ENCODE measurements around the gene SLC36A1. TPM values are rescaled to one million over a fixed set of nuclear protein-coding genes. Genes with fewer than 3 reads are reported as not detected.

The SLC36A1 gene
- total and polyA plus RNA-seq, 2 of the 8 experiments (the other 6 are each of a cell fraction or from before 2014, with no cell fraction given): 6.6 to 9.6 TPM

- Histone ChIP-seq H4K20me1 (replicated peaks in 1 of 2; ENCODE audit: control insufficient read depth in 1 of 2, insufficient read depth in 2 of 2, low read length in 2 of 2) (no peaks in the 10 kb centered on the region), H2BK20ac (ENCODE audit: low read length) (no peak overlapping the region), H3K36me3 (ENCODE audit: control insufficient read depth in 2 of 4, insufficient read depth in 4 of 4, low read length in 3 of 4) (no peaks in the 10 kb centered on the region), H3K56ac (replicated peaks; ENCODE audit: insufficient read length, low read depth, low read length) (no peak overlapping the region), H3K27ac (ENCODE audit: low read depth, low read length) (no peak overlapping the region), H3K23ac (ENCODE audit: insufficient read length) (no peak overlapping the region), H3K4ac (replicated peaks; ENCODE audit: insufficient read length, low read depth, low read length) (no peak overlapping the region), H3K4me2 (ENCODE audit: insufficient read depth in 1 of 2, low read depth in 2 of 2, low read length in 2 of 2) (no peak overlapping the region), H2AK5ac (ENCODE audit: low read depth, low read length) (no peak overlapping the region), H2BK120ac (replicated peaks; ENCODE audit: low read depth, low read length) (no peak overlapping the region), H3K14ac (ENCODE audit: insufficient read length) (no peak overlapping the region), H4K91ac (replicated peaks; ENCODE audit: insufficient read length, low read length) (no peak overlapping the region), H3K27me3 (replicated peaks in 1 of 4; ENCODE audit: control insufficient read depth in 3 of 4, extremely low read depth in 1 of 4, insufficient read depth in 3 of 4, low read length in 3 of 4) (no peaks in the 10 kb centered on the region), H3K79me2 (ENCODE audit: control insufficient read depth in 1 of 2, insufficient read depth in 2 of 2, low read length in 2 of 2) (no peaks in the 10 kb centered on the region), H3K23me2 (ENCODE audit: low read depth, low read length) (no peaks in the 10 kb centered on the region), H3K9ac (replicated peaks in 1 of 4; ENCODE audit: extremely low read depth in 1 of 4, low read depth in 3 of 4, low read length in 3 of 4) (no peak overlapping the region), H2AFZ (ENCODE audit: low read length) (no peak overlapping the region), H4K5ac (ENCODE audit: insufficient read length, low read depth, low read length) (no peak overlapping the region), H2BK15ac (ENCODE audit: low read length) (no peak overlapping the region), H4K8ac (ENCODE audit: extremely low read depth, insufficient read depth, low read length) (no peak overlapping the region), H3K4me1 (replicated peaks in 1 of 4; ENCODE audit: control insufficient read depth in 3 of 4, insufficient read depth in 4 of 4, low read length in 3 of 4) (no peaks in the 10 kb centered on the region), H3K79me1 (ENCODE audit: low read depth, low read length) (no peaks in the 10 kb centered on the region), H2BK12ac (ENCODE audit: low read depth, low read length) (no peak overlapping the region), H2BK5ac (ENCODE audit: low read depth, low read length) (no peak overlapping the region), H3K18ac (ENCODE audit: extremely low read depth, low read length) (no peak overlapping the region), H3K9me3 (ENCODE audit: insufficient read depth in 2 of 2, low read depth in 1 of 2, low read length in 1 of 2) (no peaks in the 10 kb centered on the region), H3K4me3 (ENCODE audit: extremely low read depth in 1 of 4, insufficient read depth in 2 of 4, low read depth in 3 of 4, low read length in 4 of 4) (no peak overlapping the region)
- no peak for FAIRE-seq
- 67% methylated on average over 5 of the region's 5 CpGs; no CpG with 5 or more reads in 1 of the 2 experiments for WGBS, 2 experiments (ENCODE audit: extremely low coverage in 1 of 2, insufficient coverage in 1 of 2, insufficient read length in 1 of 2, insufficient replicate concordance in 2 of 2, low coverage in 1 of 2, low lambda C conversion rate in 2 of 2, missing lambda C conversion rate in 1 of 2)
- ChIA-PET POLR2A (ENCODE audit: partially characterized antibody) (no interaction called here), CTCF (ENCODE audit: partially characterized antibody) (interaction anchor here (0.7 to 8.2 kb wide), 14 partner anchors 9 to 520 kb away, joined by 3 to 201 read pairs (median 6); no protein-coding TSS in a partner anchor)
- no peak for DNase-seq (ENCODE audit: low read depth in 1 of 2, low spot score in 2 of 2)
- TF ChIP-seq TBP (IDR thresholded peaks at IDR 0.05; ENCODE audit: low read depth, low read length) (no peak), TEAD4 (IDR thresholded peaks at IDR 0.05; ENCODE audit: low read depth, low read length) (no peak), TAF7 (optimal IDR thresholded peaks at IDR 0.05; ENCODE audit: borderline replicate concordance, low read depth, low read length) (no peak), ATF3 (IDR thresholded peaks at IDR 0.05; ENCODE audit: insufficient read depth, low read depth, low read length) (no peak), BRCA1 (IDR thresholded peaks at IDR 0.05; ENCODE audit: low read depth, low read length) (no peak), RAD21 (IDR thresholded peaks at IDR 0.05 in 1 of 2, conservative IDR thresholded peaks at IDR 0.05 in 1 of 2; ENCODE audit: low read depth in 2 of 2, low read length in 2 of 2) (no peak), GTF2F1 (IDR thresholded peaks at IDR 0.05; ENCODE audit: borderline replicate concordance, low read depth, low read length) (no peak)
These were observed 74.8 kb downstream of the SLC36A1 start for GRCh38 chr5:151522226-151522625.
